Keratinocyte (primary cell): ENCODE measurements around the gene RPL36A.

Source experiments
- CTCF ChIP-seq, 3 experiments: IDR thresholded peaks in 1 of 3; conservative IDR thresholded peaks in 1 of 3; optimal IDR thresholded peaks in 1 of 3; 2 replicates in 2 of 3; 3 replicates in 1 of 3; pipeline versions ENCODE3 to v1.5.1; 2011; ENCODE audit warnings: low read length in 3 of 3, mild to moderate bottlenecking in 3 of 3, moderate library complexity in 2 of 3, control low read depth in 1 of 3, inconsistent platforms in 1 of 3; ENCODE audit not compliant: insufficient read depth in 2 of 3; ENCODE audit errors: extremely low read depth in 1 of 3
- EZH2 ChIP-seq: IDR thresholded peaks from one replicate; pipeline ENCODE4 v1.6.1; 2012; ENCODE audit warnings: inconsistent platforms, mild to moderate bottlenecking, low read length, moderate library complexity

GRCh38 chrX:101348452-101349192 lies 42.2 kb upstream of the RPL36A start, which contains the start of gene TIMM8A:
- TF ChIP-seq CTCF (optimal IDR thresholded peaks at IDR 0.05 in 1 of 3, IDR thresholded peaks at IDR 0.05 in 1 of 3, conservative IDR thresholded peaks at IDR 0.05 in 1 of 3; ENCODE audit: extremely low read depth in 1 of 3, insufficient read depth in 2 of 3, low read length in 3 of 3) (no peak), EZH2 (no peak)
